Esophagus muscularis mucosa (tissue), 4 donors: Measurements from ENCODE around the gene GLI3.

Experiments used
- EP300 ChIP-seq: sonication (generic); formaldehyde crosslinking; IDR thresholded peaks from one replicate; pipeline ENCODE4 v1.6.1; 2017; ENCODE audit warnings: antibody characterized with exemption
- POLR2A ChIP-seq: fragments of 450-650 bp; IDR thresholded peaks from one replicate; pipeline ENCODE4 v1.6.1; 2017; ENCODE audit warnings: antibody characterized with exemption, moderate library complexity, mild to moderate bottlenecking, low read depth
- POLR2AphosphoS5 ChIP-seq, 2 donors: sonication (generic); formaldehyde crosslinking; IDR thresholded peaks; one replicate each; pipeline ENCODE4 v1.6.1; 2017; ENCODE audit warnings: antibody characterized with exemption in 2 of 2
- TF ChIP-seq, protein P1 (sequence below), 3 experiments: fragments of 200-600 bp in 2 of 3; fragments of 450-650 bp in 1 of 3; sonication (generic) in 2 of 3; IDR thresholded peaks; one replicate each; pipeline ENCODE4 v1.5.1; 2017 to 2019; ENCODE audit warnings: antibody characterized with exemption in 3 of 3, mild to moderate bottlenecking in 2 of 3, moderate library complexity in 1 of 3

DNA sequence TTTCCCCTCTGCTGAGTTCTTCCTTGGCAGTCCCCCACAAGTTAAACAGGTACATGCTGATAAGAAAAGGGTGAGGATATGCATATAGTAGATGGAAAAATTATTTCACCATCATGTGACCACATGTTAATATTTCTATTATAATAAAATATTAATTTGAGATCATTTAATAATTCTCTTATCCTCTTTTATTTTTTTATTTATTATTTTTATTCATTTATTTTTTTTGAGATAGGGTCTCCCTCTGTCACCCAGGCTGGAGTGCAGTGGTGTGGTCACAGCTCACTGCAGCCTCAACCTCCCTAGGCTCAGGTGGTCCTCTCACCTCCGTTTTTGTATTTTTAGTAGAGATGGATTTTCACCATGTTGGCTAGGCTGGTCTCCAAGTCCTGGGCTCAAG, 11.6 kb upstream of the GLI3 start:
- TF ChIP-seq POLR2A = no peak
- TF ChIP-seq, protein P1, sequence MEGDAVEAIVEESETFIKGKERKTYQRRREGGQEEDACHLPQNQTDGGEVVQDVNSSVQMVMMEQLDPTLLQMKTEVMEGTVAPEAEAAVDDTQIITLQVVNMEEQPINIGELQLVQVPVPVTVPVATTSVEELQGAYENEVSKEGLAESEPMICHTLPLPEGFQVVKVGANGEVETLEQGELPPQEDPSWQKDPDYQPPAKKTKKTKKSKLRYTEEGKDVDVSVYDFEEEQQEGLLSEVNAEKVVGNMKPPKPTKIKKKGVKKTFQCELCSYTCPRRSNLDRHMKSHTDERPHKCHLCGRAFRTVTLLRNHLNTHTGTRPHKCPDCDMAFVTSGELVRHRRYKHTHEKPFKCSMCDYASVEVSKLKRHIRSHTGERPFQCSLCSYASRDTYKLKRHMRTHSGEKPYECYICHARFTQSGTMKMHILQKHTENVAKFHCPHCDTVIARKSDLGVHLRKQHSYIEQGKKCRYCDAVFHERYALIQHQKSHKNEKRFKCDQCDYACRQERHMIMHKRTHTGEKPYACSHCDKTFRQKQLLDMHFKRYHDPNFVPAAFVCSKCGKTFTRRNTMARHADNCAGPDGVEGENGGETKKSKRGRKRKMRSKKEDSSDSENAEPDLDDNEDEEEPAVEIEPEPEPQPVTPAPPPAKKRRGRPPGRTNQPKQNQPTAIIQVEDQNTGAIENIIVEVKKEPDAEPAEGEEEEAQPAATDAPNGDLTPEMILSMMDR (IDR thresholded peaks at IDR 0.05) = no peak
- no peak for TF ChIP-seq POLR2AphosphoS5 (IDR thresholded peaks at IDR 0.05)
- no peak for TF ChIP-seq EP300
